ENCODE results near the gene RNF212B. TPM values are rescaled to one million over a fixed set of nuclear protein-coding genes. Genes with fewer than 3 reads are reported as not detected.
A peak's percentile ranks its signal among the peaks of the same experiment; 100 is the strongest.

Gene RNF212B
- total and polyA plus RNA-seq, 12 donors: not detected

GRCh38 chr14:23297096-23297495, 59.4 kb downstream of the RNF212B start:
- 87 to 95% (median 92%) methylated on average over 7 of the region's 7 CpGs for WGBS, 4 donors
- intact Hi-C loops (cut with DNase I): loop anchor here in 1 of 2 donors (10.0 kb wide), 1 partner anchor 172 kb away; no protein-coding TSS in a partner anchor

GRCh38 chr14:23297611-23298277, 60.0 kb downstream of the RNF212B start:
- WGBS, 4 donors: 87 to 92% (median 90%) methylated on average over 6 to 7 of the region's 7 CpGs
- H3K27me3 ChIP-seq: no peaks in the 10 kb centered on the region
- H3K4me3 ChIP-seq: no peak overlapping the region
- H3K4me1 ChIP-seq (replicated peaks in 1 of 2): peaks cover 10 to 22% of the 10 kb centered on the region in 2 donors
- intact Hi-C loops (cut with DNase I): loop anchor here in 1 of 2 donors (10.0 kb wide), 1 partner anchor 173 kb away; no protein-coding TSS in a partner anchor
- H3K36me3 ChIP-seq (replicated peaks in 1 of 2): peaks cover 0 to 5% of the 10 kb centered on the region in 2 donors
- H3K27ac ChIP-seq: peak overlapping the region in 1 of 5 donors; percentile 99
- TF ChIP-seq POLR2A (IDR thresholded peaks at IDR 0.05): no peak
- TF ChIP-seq CTCF (IDR thresholded peaks at IDR 0.05): no peak
- no peaks in the 10 kb centered on the region for H3K9me3 ChIP-seq (replicated peaks in 1 of 3)
- DNase-seq: peak in 1 of 7 donors; percentile 51

More at GRCh38 chr14:23297096-23297495, 59.4 kb downstream of the RNF212B start:
- Histone ChIP-seq H3K4me3 (no peak overlapping the region), H3K27me3 (no peaks in the 10 kb centered on the region), H3K27ac (no peak overlapping the region), H3K4me1 (replicated peaks in 1 of 2) (peaks cover 7 to 21% of the 10 kb centered on the region in 2 donors), H3K9me3 (replicated peaks in 1 of 3) (no peaks in the 10 kb centered on the region), H3K36me3 (replicated peaks in 1 of 2) (peaks cover 0 to 5% of the 10 kb centered on the region in 2 donors)
- TF ChIP-seq CTCF (IDR thresholded peaks at IDR 0.05): no peak
- no peak for TF ChIP-seq POLR2A (IDR thresholded peaks at IDR 0.05)
- DNase-seq: peak in 1 of 7 donors; percentile 47

- no peaks in the 10 kb centered on the region for H3K9me3 ChIP-seq (replicated peaks in 1 of 3)
- H3K27ac ChIP-seq: peak overlapping the region in 3 of 5 donors; percentile 21 to 99 (median 51)
- no peak for TF ChIP-seq POLR2A (IDR thresholded peaks at IDR 0.05)
- peak in 3 of 6 experiments; percentile 20 to 36 (median 25) for TF ChIP-seq CTCF (IDR thresholded peaks at IDR 0.05)
- peak in 2 of 7 donors; percentile 42 to 67 for DNase-seq
- H3K36me3 ChIP-seq (replicated peaks in 1 of 2): peaks cover 0 to 5% of the 10 kb centered on the region in 2 donors
- no peak overlapping the region for H3K4me3 ChIP-seq
- intact Hi-C loops (cut with DNase I): loop anchor here in 1 of 2 donors (10.0 kb wide), 1 partner anchor 175 kb away; no protein-coding TSS in a partner anchor
- no peaks in the 10 kb centered on the region for H3K27me3 ChIP-seq
- 89 to 93% (median 91%) methylated on average over 2 of the region's 2 CpGs for WGBS, 4 donors
- peaks cover 14 to 27% of the 10 kb centered on the region in 2 donors for H3K4me1 ChIP-seq (replicated peaks in 1 of 2)
Observed at GRCh38 chr14:23299211-23299957, 61.6 kb downstream of the RNF212B start.

Data from adrenal gland (tissue), 12 donors.